HUES64 (cell line): ENCODE data around the gene PI3.

Source experiments
- H3K27ac ChIP-seq: 2 replicates; pipeline ENCODE4 v1.7.0; 2013; ENCODE audit warnings: low read depth, low read length, inconsistent platforms
- H3K27me3 ChIP-seq: 2 replicates; pipeline ENCODE4 v1.6.1; 2013; ENCODE audit warnings: mild to moderate bottlenecking, low read length; ENCODE audit not compliant: insufficient read depth
- H3K36me3 ChIP-seq: 2 replicates; pipeline ENCODE4 v1.6.1; 2013; ENCODE audit warnings: mild to moderate bottlenecking, low read length; ENCODE audit not compliant: insufficient read depth
- H3K4me1 ChIP-seq: 2 replicates; pipeline ENCODE4 v1.6.1; 2013; ENCODE audit warnings: mild to moderate bottlenecking, low read length, moderate library complexity; ENCODE audit not compliant: insufficient read depth
- H3K4me3 ChIP-seq: 2 replicates; pipeline ENCODE4 v1.5.1; 2013; ENCODE audit warnings: mild to moderate bottlenecking, low read length, moderate library complexity
- H3K9ac ChIP-seq: 2 replicates; pipeline ENCODE4 v1.6.1; 2013; ENCODE audit warnings: mild to moderate bottlenecking, low read depth, low read length
- H3K9me3 ChIP-seq: 2 replicates; pipeline ENCODE4 v1.6.1; 2013; ENCODE audit warnings: low read depth, low read length; ENCODE audit not compliant: insufficient read depth
- WGBS: fragments of 150-250, 120-280 bp; methylation state at CpG from one replicate; pipeline ENCODE4 v1.1.7; 2013; ENCODE audit warnings: missing lambda C conversion rate; 5-methylcytosine and 5-hydroxymethylcytosine counted together

The PI3 gene

DNA sequence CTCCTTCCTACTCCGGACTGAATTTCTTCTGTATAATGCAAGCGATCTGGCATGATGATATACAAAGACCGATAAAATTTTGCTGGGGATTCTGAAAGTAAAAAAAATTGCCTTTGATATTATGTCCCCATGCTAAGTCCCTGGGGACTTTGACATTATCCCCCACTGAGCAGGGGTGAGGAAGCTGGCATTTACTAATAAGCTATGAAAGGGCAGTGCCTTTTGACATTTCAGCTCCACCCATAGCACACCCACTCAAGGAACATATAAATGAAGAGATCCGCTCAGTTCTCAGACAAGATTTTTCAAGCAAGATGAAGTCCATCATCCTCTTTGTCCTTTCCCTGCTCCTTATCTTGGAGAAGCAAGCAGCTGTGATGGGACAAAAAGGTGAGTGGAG lies 46.4 kb downstream of the PI3 start, which contains the start of gene SEMG2:
SEMG2 (plus strand) TSS at position 298 of the 400 bp plus-strand sequence; CDS start at position 315, 17 bp downstream.
- Histone ChIP-seq H3K36me3 (no peaks in the 10 kb centered on the region), H3K9ac (no peak within 1 kb of the TSS), H3K27me3 (peaks cover 6% of the 10 kb centered on the region; the same call in 1 of the 2 replicates), H3K4me3 (no peak within 1 kb of the TSS), H3K4me1 (no peaks in the 10 kb centered on the region), H3K9me3 (no peaks in the 10 kb centered on the region), H3K27ac (no peak within 1 kb of the TSS)
- WGBS: 99% methylated on average over 4 of the region's 4 CpGs

DNA sequence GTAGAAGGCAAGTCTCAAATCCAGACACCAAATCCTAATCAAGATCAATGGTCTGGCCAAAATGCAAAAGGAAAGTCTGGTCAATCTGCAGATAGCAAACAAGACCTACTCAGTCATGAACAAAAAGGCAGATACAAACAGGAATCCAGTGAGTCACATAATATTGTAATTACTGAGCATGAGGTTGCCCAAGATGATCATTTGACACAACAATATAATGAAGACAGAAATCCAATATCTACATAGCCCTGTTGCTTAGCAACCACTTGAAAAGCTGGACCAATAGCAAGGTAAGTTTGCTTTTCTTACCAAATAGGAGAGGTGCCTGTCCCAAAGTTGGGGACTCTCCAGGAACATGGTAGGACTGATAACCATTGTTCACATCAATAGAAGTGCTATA lies 48.4 kb downstream of the PI3 start:
- H3K27me3 ChIP-seq: peaks cover 6% of the 10 kb centered on the region; the same call in 1 of the 2 replicates
- H3K4me1 ChIP-seq: no peaks in the 10 kb centered on the region
- no peaks in the 10 kb centered on the region for H3K9me3 ChIP-seq
- no peaks in the 10 kb centered on the region for H3K36me3 ChIP-seq
- no peak overlapping the region for H3K27ac ChIP-seq
- no peak overlapping the region for H3K9ac ChIP-seq
- H3K4me3 ChIP-seq: no peak overlapping the region
